ENCODE results near the gene LDAF1. TPM values are rescaled to one million over a fixed set of nuclear protein-coding genes. Genes with fewer than 3 reads are reported as not detected.
"Not testable (repeated sequence)": the region's sequence is repeated elsewhere in the genome, so short reads cannot be mapped to it uniquely, and the experiment has no call there.

Gene LDAF1
- total RNA-seq, 1 donor from 2014 or later, result 22.8 TPM

DNA sequence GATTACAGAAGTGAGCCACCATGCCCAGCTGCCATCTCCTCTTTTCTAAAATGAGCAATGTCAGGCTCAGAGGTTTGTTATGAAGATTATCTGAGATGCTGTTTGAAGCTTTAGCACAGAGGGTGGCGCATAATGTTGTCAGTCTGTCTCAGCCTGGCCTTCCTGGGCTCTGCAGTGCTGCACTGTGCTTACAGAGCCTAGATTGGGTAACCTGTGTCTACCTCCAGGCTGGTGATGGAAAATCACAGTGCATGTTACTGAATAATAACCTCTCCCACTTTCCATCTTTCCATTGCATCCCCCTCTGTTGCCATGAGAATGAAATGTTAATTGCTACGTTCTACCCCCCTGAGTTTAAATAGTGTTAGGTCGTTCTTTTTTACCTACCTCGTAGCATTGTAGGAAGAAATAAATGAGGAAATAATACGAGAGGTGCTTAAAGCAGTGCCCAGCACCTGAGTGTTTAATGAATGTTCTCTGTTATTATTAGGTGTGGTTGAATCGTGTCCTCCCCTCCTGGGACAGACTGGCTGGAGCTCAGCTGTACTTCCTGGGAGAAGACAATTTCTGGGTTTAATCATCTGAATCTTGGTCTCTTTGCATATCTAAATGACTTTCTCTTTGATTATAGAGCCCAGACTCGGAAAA, 6.2 kb downstream of the LDAF1 start:
- DNase-seq (ENCODE audit: extremely low spot score, unreplicated experiment), result no peak
- Mint-ChIP-seq H3K27ac (no peak overlapping the region), H3K4me1 (ENCODE audit: unreplicated experiment) (peaks cover 14% of the 10 kb centered on the region), H3K27me3 (no peaks in the 10 kb centered on the region), H3K36me3 (peaks cover 22% of the 10 kb centered on the region), H3K9me3 (no peaks in the 10 kb centered on the region), H3K4me3 (no peak overlapping the region)
- TF ChIP-seq, protein P1, sequence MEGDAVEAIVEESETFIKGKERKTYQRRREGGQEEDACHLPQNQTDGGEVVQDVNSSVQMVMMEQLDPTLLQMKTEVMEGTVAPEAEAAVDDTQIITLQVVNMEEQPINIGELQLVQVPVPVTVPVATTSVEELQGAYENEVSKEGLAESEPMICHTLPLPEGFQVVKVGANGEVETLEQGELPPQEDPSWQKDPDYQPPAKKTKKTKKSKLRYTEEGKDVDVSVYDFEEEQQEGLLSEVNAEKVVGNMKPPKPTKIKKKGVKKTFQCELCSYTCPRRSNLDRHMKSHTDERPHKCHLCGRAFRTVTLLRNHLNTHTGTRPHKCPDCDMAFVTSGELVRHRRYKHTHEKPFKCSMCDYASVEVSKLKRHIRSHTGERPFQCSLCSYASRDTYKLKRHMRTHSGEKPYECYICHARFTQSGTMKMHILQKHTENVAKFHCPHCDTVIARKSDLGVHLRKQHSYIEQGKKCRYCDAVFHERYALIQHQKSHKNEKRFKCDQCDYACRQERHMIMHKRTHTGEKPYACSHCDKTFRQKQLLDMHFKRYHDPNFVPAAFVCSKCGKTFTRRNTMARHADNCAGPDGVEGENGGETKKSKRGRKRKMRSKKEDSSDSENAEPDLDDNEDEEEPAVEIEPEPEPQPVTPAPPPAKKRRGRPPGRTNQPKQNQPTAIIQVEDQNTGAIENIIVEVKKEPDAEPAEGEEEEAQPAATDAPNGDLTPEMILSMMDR (conservative IDR thresholded peaks at IDR 0.05), result no peak

- H3K9me3 Mint-ChIP-seq, result no peaks in the 10 kb centered on the region
- no peak overlapping the region for H3K27ac Mint-ChIP-seq
- TF ChIP-seq, protein P1 (conservative IDR thresholded peaks at IDR 0.05), result no peak
- H3K4me3 Mint-ChIP-seq, result no peak overlapping the region
- H3K27me3 Mint-ChIP-seq, result no peaks in the 10 kb centered on the region
- peaks cover 27% of the 10 kb centered on the region for H3K36me3 Mint-ChIP-seq
- H3K4me1 Mint-ChIP-seq (ENCODE audit: unreplicated experiment), result peaks cover 5% of the 10 kb centered on the region
- no peak for DNase-seq (ENCODE audit: extremely low spot score, unreplicated experiment)
Observed at GRCh38 chr16:21166561-21166961, 8.1 kb downstream of the LDAF1 start.

GRCh38 chr16:21167360-21167759, 8.9 kb downstream of the LDAF1 start:
- TF ChIP-seq, protein P1 (conservative IDR thresholded peaks at IDR 0.05), result no peak
- Mint-ChIP-seq H3K27ac (no peak overlapping the region), H3K4me3 (no peak overlapping the region), H3K9me3 (no peaks in the 10 kb centered on the region), H3K4me1 (ENCODE audit: unreplicated experiment) (peaks cover 5% of the 10 kb centered on the region), H3K36me3 (peaks cover 27% of the 10 kb centered on the region), H3K27me3 (no peaks in the 10 kb centered on the region)
- DNase-seq (ENCODE audit: extremely low spot score, unreplicated experiment), result no peak

DNA sequence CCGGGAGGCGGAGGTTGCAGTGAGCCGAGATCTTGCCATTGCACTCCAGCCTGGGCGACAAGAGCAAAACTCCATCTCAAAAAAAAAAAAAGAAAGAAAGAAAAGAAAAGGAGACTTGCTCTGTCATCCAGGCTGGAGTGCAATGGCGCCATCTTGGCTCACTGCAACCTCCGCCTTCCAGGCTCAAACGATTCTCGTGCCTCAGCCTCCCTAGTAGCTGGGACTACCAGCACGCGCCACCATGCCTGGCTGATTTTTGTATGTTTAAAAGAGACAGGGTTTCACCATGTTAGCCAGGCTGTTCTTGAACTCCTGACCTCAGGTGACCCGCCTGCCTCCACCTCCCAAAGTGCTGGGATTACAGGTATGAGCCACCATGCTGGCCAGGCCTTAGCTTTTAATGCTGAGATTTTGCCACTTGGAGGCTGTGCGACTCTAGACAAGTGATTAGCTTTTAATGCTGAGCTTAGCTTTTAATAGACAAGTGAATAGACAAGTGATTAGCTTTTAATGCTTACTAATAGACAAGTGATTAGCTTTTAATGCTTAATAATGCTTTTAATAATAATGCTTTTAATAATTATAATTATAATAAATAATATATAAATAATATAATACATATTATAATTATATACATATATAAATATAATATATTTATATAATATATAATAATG, 9.6 kb downstream of the LDAF1 start:
- H3K36me3 Mint-ChIP-seq, result peaks cover 29% of the 10 kb centered on the region
- no peaks in the 10 kb centered on the region for H3K9me3 Mint-ChIP-seq
- H3K4me3 Mint-ChIP-seq, result no peak overlapping the region
- no peak overlapping the region for H3K27ac Mint-ChIP-seq
- H3K27me3 Mint-ChIP-seq, result no peaks in the 10 kb centered on the region
- no peak for DNase-seq (ENCODE audit: extremely low spot score, unreplicated experiment)
- peaks cover under 1% of the 10 kb centered on the region for H3K4me1 Mint-ChIP-seq (ENCODE audit: unreplicated experiment)
- TF ChIP-seq, protein P1 (conservative IDR thresholded peaks at IDR 0.05), result no peak

DNA sequence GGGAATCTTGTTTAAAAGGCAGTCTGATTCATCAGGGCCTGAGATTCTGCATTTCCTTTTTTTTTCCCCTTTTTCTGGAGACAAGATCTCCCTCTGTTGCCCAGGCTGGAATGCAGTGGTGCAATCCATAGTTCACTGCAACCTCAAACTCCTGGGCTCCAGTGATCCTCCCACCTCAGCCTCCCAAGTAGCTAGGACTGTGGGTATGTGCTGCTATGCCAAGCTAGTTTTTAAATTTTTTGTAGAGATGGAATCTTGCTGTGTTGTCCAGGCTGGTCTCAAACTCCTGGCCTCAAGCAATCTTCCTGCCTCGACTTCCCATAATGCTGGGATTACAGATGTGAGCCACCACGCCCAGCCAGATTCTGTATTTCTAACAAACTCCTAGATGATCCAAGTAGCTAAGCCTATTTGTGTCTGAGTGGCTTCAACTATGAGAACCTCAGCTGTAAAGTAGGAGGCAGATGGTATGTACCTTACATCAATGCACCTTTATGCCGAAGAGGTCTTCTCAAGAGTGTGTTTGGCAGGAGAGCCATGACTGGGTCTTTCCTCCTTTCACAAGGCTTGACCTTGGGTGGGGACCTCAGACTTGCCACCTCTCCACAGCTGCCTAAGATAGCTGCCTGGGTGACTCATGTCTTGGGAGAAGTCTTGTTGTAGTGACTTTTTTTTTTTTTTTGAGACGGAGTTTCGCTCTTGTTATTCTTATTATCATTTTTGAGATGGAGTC, 10.9 kb downstream of the LDAF1 start:
- H3K36me3 Mint-ChIP-seq, result peaks cover 26% of the 10 kb centered on the region
- H3K4me1 Mint-ChIP-seq (ENCODE audit: unreplicated experiment), result no peaks in the 10 kb centered on the region
- no peak overlapping the region for H3K4me3 Mint-ChIP-seq
- H3K9me3 Mint-ChIP-seq, result no peaks in the 10 kb centered on the region
- no peaks in the 10 kb centered on the region for H3K27me3 Mint-ChIP-seq
- TF ChIP-seq, protein P1 (conservative IDR thresholded peaks at IDR 0.05), result no peak
- no peak overlapping the region for H3K27ac Mint-ChIP-seq
- DNase-seq (ENCODE audit: extremely low spot score, unreplicated experiment), result no peak

GRCh38 chr16:21170116-21170515, 11.6 kb downstream of the LDAF1 start:
- H3K4me3 Mint-ChIP-seq; H3K9me3 Mint-ChIP-seq; DNase-seq (ENCODE audit: extremely low spot score, unreplicated experiment); H3K4me1 Mint-ChIP-seq (ENCODE audit: unreplicated experiment); H3K27ac Mint-ChIP-seq; H3K27me3 Mint-ChIP-seq: not testable (repeated sequence)
- peaks cover 26% of the 10 kb centered on the region for H3K36me3 Mint-ChIP-seq

Data from type B pancreatic cell (in vitro differentiated cells).